ENCODE measurements around the gene PIBF1. TPM values are rescaled to one million over a fixed set of nuclear protein-coding genes. Genes with fewer than 3 reads are reported as not detected.
"Not testable (repeated sequence)": the region's sequence is repeated elsewhere in the genome, so short reads cannot be mapped to it uniquely, and the experiment has no call there.

Gene PIBF1
- total RNA-seq, 1 experiment from 2014 or later, result 12.3 TPM

GRCh38 chr13:72896869-72897268 is 114.9 kb downstream of the PIBF1 start:
- DNase-seq (ENCODE audit: low read depth), result no peak

- not testable (repeated sequence) for DNase-seq (ENCODE audit: low read depth)
These were observed 119.6 kb downstream of the PIBF1 start for GRCh38 chr13:72901546-72901945.

DNA sequence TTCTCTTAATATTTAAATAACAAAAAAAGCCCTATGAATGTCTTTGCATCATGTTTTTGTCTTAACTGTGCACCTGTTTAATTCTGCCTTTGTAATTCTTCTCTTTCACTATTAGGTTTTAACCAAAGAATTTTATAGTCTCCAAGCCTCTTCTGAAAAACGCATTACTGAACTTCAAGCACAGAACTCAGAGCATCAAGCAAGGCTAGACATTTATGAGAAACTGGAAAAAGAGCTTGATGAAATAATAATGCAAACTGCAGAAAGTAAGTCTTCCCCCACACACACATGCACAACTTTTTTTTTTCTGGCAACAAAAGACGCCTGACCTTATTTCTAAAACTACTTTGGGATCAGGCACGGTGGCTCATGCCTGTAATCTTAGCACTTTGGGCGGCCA is 126.5 kb downstream of the PIBF1 start:
- DNase-seq (ENCODE audit: low read depth), result no peak

- DNase-seq (ENCODE audit: low read depth), result no peak
These were observed 130.0 kb downstream of the PIBF1 start for GRCh38 chr13:72911981-72912380.

- DNase-seq (ENCODE audit: low read depth), result no peak
These were observed 138.2 kb downstream of the PIBF1 start for GRCh38 chr13:72920097-72920496.

- DNase-seq (ENCODE audit: low read depth), result no peak
These were observed 149.4 kb downstream of the PIBF1 start for GRCh38 chr13:72931311-72931710.

- no peak for DNase-seq (ENCODE audit: low read depth)
These were observed 150.3 kb downstream of the PIBF1 start for GRCh38 chr13:72932250-72932649.

- DNase-seq (ENCODE audit: low read depth), result not testable (repeated sequence)
These were observed 164.3 kb downstream of the PIBF1 start for GRCh38 chr13:72946267-72946666.

DNA sequence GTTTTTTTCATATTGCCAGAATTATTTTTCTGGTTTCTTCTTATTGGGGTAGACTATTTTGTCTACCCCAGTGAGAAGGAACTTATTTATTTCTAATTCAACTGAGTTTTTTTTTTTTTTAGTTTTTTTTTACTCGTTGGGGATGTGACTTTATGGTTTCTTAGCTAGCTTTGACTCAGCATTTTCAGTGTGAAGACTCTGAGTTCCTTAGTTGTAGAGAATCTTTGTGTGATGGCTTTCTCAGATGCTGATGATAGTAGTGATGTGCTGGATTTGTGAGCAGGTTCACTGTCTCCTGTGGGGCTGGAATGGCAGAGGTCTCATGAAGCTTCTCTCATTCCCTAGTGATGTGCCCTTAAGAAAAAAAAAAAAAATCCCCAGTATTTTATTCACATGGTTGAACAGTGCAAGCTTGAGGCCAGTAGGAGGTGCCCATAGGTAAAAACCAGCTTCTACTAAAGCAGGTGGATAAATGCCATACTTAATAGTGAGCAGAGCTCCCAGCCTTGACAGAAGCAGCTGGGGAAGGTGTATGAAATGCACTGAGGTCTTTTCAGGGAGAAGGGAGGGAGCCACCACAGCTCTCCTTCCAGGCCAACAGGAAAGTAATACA is 170.7 kb downstream of the PIBF1 start:
- no peak for DNase-seq (ENCODE audit: low read depth)

GRCh38 chr13:72953391-72953965 is 171.5 kb downstream of the PIBF1 start:
- DNase-seq (ENCODE audit: low read depth), result no peak

GRCh38 chr13:72959643-72960042 is 177.7 kb downstream of the PIBF1 start:
- DNase-seq (ENCODE audit: low read depth), result no peak

- DNase-seq (ENCODE audit: low read depth), result no peak
These were observed 178.2 kb downstream of the PIBF1 start for GRCh38 chr13:72960114-72960513.

GRCh38 chr13:72960541-72960940 is 178.6 kb downstream of the PIBF1 start:
- DNase-seq (ENCODE audit: low read depth), result no peak

DNA sequence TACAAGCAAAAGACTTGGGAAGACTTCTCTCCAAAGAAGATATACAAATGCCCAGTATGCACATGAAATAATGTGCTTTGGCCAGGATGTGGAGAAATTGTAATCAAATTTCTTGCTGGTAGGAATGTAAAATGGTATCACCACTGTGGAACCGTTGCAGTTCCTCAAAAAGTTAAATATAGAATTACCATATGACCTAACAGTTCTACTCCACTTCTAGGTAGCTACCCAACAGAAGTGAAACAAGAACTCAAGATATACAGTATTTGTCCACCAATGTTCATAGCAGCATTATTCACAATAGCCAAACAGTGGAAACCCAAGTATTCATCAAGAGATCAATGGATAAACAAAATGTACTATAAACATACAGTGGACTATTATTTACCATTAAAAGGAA is 181.8 kb downstream of the PIBF1 start:
- DNase-seq (ENCODE audit: low read depth), result no peak

GRCh38 chr13:72970301-72970880 is 188.5 kb downstream of the PIBF1 start:
- no peak for DNase-seq (ENCODE audit: low read depth)

DNA sequence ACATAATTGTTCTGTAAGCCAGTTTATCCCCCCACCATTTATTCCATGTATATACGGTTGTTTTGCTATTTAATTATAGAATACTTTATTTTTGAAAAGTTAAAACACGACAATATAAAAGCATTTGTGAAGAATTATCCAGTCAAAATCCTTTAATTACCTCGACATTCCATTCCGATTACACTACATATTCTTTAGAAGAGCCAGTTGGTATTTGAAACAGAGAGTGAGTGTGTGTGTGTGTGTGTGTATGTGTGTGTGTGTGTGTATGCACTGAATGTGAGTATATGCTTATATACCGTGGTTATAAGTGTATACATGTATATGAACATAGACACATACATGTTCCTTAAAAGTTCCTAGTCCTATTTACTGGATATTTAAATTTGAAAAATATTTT is 189.0 kb downstream of the PIBF1 start:
- DNase-seq (ENCODE audit: low read depth), result peak; percentile 3

- no peak for DNase-seq (ENCODE audit: low read depth)
These were observed 191.3 kb downstream of the PIBF1 start for GRCh38 chr13:72973234-72973633.

DNA sequence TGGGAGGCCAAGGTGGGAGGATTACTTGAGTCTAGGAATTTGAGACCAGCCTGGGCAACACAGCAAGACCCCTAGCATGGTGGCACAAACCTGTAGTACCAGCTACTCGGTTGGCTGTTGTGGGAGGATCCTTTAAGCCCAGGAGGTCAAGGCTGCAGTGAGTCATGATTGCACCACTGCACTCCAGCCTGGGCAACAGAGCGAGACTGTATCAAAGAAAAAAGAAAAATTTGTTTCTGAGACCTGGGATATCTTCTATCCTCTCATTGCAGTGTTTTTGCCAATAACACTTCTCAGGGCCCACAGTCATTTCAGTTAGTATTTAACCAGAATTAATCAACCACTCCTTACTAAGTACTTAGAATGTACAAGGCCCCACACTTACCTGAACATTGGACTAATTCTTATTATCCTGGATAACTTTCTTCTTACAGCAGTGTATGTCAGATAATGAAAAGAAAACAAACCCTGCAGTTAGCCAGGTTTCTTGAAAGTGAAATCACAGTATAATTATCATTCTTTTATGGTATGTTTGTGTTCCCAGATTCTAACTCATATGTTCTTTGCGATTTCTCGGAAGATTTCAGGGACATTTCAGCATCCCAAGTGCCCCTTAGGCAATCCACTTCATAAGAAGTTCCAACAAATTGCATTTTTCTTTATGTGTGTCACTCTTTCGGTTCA is 201.3 kb downstream of the PIBF1 start:
- DNase-seq (ENCODE audit: low read depth), result peak; percentile 14

GRCh38 chr13:72985610-72986009 is 203.7 kb downstream of the PIBF1 start:
- DNase-seq (ENCODE audit: low read depth), result no peak

DNA sequence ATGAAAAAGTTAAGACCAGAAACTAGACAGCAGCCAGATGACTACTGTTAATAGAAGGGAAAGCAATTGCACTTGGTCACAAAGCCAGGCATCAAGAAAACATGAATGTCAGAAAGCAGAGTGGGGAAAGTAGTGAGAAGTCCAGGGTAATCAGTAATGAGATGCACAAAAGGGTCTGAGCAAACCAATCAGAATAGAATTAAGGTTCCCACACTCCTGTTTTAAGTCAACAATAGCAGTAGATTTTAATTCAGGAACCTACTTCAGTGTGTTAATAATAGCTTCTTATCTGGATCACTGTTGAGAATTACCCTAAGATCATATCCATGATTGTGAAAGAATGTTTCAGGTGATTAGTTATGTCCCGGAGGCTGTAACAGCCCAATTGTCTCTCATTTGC is 204.3 kb downstream of the PIBF1 start:
- no peak for DNase-seq (ENCODE audit: low read depth)

DNA sequence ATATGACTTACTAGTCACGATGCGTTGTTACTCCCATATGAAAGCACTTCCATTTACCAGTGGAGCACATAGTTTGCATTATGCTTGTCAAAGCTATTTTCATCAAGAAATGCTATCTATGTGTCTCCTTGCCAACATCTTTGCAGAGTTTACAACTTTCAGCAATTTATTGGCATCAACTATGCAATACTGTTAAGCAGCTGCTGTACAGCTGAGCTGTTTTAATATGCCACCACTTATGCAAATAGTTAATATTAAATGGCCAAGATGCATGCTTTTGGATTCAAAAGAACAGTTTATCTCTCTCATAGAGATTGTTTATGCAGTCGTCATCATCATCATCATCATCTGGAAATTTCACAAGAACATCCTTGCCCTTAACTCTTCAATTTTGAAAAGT is 209.0 kb downstream of the PIBF1 start:
- DNase-seq (ENCODE audit: low read depth), result no peak

- no peak for DNase-seq (ENCODE audit: low read depth)
These were observed 216.1 kb downstream of the PIBF1 start for GRCh38 chr13:72998012-72998411.

Data from Daoy (cell line).